Measurements from ENCODE around the gene MATN1. TPM values are rescaled to one million over a fixed set of nuclear protein-coding genes. Genes with fewer than 3 reads are reported as not detected.

Gene MATN1
- total RNA-seq, 1 experiment from 2014 or later = not detected

Other genes starting within 250 kb of the MATN1 start
- 0.14 and 0.17 TPM in 2 replicates for gene LAPTM5, start 34.2 kb upstream of the MATN1 start, total RNA-seq (2014; rRNA removed; shearing (Covaris generic); ENCODE audit: low replicate concordance)
- 8.2 and 15.0 TPM in 2 replicates for gene SDC3, start 185.2 kb upstream of the MATN1 start, total RNA-seq (2014; rRNA removed; shearing (Covaris generic); ENCODE audit: low replicate concordance)